GM15510 (cell line): Measurements from ENCODE around the gene BABAM2.

Experiments
- POLR2A ChIP-seq: IDR thresholded peaks from 3 replicates; pipeline ENCODE4 v1.6.1; 2011; ENCODE audit warnings: borderline replicate concordance; ENCODE audit not compliant: insufficient read length; ENCODE audit errors: extremely low read depth

The BABAM2 gene

GRCh38 chr2:27967076-27967475 lies 76.5 kb downstream of the BABAM2 start:
- TF ChIP-seq POLR2A, result no peak

GRCh38 chr2:27972311-27972710 lies 81.8 kb downstream of the BABAM2 start:
- no peak for TF ChIP-seq POLR2A

GRCh38 chr2:27973592-27973991 lies 83.1 kb downstream of the BABAM2 start:
- no peak for TF ChIP-seq POLR2A

- no peak for TF ChIP-seq POLR2A
These were observed 85.8 kb downstream of the BABAM2 start for GRCh38 chr2:27976308-27976707.

GRCh38 chr2:27977731-27978312 lies 87.3 kb downstream of the BABAM2 start:
- TF ChIP-seq POLR2A, result no peak

- TF ChIP-seq POLR2A, result no peak
These were observed 89.7 kb downstream of the BABAM2 start for GRCh38 chr2:27980242-27980641.

GRCh38 chr2:27984153-27984552 lies 93.6 kb downstream of the BABAM2 start:
- no peak for TF ChIP-seq POLR2A

GRCh38 chr2:27988306-27988705 lies 97.8 kb downstream of the BABAM2 start:
- TF ChIP-seq POLR2A, result no peak

- no peak for TF ChIP-seq POLR2A
These were observed 98.2 kb downstream of the BABAM2 start for GRCh38 chr2:27988718-27989117.

GRCh38 chr2:27989149-27989548 lies 98.6 kb downstream of the BABAM2 start:
- no peak for TF ChIP-seq POLR2A

- TF ChIP-seq POLR2A, result no peak
These were observed 99.6 kb downstream of the BABAM2 start for GRCh38 chr2:27990030-27990590.

GRCh38 chr2:27991146-27991545 lies 100.6 kb downstream of the BABAM2 start:
- no peak for TF ChIP-seq POLR2A

- no peak for TF ChIP-seq POLR2A
These were observed 102.4 kb downstream of the BABAM2 start for GRCh38 chr2:27992787-27993401.

- no peak for TF ChIP-seq POLR2A
These were observed 102.9 kb downstream of the BABAM2 start for GRCh38 chr2:27993402-27993787.

- TF ChIP-seq POLR2A, result no peak
These were observed 103.6 kb downstream of the BABAM2 start for GRCh38 chr2:27993950-27994728.
